Astrocyte (in vitro differentiated cells and primary cell): ENCODE measurements around the gene POLE3.

Experiments
- EZH2 ChIP-seq: IDR thresholded peaks from 2 replicates; pipeline ENCODE4 v1.6.1; 2012; ENCODE audit warnings: mild to moderate bottlenecking, low read length, inconsistent platforms; ENCODE audit not compliant: insufficient read depth
- TF ChIP-seq, protein P1 (sequence below): IDR thresholded peaks from 2 replicates; pipeline ENCODE4 v1.5.1; 2011; ENCODE audit warnings: low read depth, mild to moderate bottlenecking, inconsistent platforms, low read length, moderate library complexity; ENCODE audit not compliant: insufficient read depth

DNA sequence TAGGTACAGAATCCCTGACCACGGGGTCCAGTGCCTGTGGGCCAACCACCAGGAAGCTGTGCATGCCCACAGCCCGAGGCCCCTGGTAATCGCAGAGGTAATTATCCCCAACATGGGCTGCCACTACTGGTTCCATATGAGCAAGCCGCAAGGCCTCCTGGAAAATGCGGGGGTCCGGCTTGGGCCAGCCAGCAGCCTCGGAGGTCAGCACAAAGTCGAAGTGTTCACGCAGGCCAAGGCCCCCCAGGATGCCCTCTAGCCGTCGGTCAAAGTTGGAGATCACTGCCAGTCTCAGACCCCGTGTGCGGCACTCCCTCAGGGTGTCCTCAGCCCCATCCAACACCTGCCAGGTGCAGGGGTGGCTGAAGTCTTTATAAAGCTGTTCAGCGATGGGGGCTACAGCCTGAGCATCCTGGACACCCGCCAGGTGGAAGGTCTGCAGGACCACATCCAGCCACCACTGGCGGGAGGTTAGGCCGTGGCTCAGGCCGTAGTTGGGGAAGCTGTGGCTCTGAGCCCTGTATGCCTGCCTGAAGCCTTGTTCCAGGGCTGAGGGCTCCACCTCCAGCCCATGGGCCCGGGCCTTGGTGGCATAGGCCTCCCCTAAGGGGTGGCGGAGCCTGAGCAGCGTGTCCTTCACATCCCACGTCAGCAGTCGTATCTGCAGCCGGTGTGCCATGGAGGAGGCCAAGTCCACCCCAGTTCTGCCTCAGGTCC lies 36.6 kb downstream of the POLE3 start:
- TF ChIP-seq, protein P1, sequence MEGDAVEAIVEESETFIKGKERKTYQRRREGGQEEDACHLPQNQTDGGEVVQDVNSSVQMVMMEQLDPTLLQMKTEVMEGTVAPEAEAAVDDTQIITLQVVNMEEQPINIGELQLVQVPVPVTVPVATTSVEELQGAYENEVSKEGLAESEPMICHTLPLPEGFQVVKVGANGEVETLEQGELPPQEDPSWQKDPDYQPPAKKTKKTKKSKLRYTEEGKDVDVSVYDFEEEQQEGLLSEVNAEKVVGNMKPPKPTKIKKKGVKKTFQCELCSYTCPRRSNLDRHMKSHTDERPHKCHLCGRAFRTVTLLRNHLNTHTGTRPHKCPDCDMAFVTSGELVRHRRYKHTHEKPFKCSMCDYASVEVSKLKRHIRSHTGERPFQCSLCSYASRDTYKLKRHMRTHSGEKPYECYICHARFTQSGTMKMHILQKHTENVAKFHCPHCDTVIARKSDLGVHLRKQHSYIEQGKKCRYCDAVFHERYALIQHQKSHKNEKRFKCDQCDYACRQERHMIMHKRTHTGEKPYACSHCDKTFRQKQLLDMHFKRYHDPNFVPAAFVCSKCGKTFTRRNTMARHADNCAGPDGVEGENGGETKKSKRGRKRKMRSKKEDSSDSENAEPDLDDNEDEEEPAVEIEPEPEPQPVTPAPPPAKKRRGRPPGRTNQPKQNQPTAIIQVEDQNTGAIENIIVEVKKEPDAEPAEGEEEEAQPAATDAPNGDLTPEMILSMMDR, result no peak
- TF ChIP-seq EZH2, result no peak
